Endometrial microvascular endothelial cells (primary cell): ENCODE data around the gene ZNF784. TPM values are rescaled to one million over a fixed set of nuclear protein-coding genes. Genes with fewer than 3 reads are reported as not detected.

Experiments
- in situ Hi-C: cut with HindIII; loops from 2 replicates; pipeline ENCODE4 v1.10.0; 2017; ENCODE audit warnings: low sequenced_read_pairs, low pct_unique_long_range_greater_than_20kb; ENCODE audit errors: inconsistent ontology term
- total RNA-seq: library from RNA; depleted of rRNA; stranded (reverse); fragments of >200 nt; gene quantifications from one replicate; pipeline ENCODE4 v1.2.3, GENCODE V29; 2015; ENCODE audit errors: inconsistent ontology term

ZNF784 gene
- total RNA-seq, 1 donor from 2014 or later: 1.0 TPM

DNA sequence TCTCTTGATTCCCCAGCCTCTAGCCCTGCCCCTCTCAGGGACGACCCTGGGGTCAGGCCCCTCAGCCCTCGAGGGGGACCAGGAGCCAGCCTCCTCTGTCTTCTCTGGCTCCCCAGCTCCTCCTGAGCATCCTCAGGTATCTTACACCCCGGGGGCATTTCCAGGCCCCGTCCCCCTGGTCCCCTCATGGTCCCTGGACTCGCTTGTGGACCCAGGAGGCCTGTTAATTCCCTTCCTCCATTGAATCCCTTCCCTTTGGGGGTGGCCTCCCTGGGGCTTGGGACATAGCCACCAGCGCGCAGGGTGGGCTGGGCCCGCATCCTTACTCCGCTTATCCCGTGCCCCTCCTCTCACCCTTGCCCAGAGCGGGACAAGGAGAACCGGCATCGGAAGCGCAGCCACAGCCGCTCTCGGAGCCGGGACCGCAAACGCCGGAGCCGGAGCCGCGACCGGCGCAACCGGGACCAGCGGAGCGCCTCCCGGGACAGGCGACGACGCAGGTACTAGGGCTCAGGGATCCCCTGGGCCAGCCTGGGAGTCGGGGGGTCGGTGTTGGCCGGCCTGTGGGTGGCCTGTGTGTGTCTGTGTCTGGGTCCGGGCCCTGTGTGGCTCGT, 34.6 kb upstream of the ZNF784 start:
- in situ Hi-C loops: no loop called here

DNA sequence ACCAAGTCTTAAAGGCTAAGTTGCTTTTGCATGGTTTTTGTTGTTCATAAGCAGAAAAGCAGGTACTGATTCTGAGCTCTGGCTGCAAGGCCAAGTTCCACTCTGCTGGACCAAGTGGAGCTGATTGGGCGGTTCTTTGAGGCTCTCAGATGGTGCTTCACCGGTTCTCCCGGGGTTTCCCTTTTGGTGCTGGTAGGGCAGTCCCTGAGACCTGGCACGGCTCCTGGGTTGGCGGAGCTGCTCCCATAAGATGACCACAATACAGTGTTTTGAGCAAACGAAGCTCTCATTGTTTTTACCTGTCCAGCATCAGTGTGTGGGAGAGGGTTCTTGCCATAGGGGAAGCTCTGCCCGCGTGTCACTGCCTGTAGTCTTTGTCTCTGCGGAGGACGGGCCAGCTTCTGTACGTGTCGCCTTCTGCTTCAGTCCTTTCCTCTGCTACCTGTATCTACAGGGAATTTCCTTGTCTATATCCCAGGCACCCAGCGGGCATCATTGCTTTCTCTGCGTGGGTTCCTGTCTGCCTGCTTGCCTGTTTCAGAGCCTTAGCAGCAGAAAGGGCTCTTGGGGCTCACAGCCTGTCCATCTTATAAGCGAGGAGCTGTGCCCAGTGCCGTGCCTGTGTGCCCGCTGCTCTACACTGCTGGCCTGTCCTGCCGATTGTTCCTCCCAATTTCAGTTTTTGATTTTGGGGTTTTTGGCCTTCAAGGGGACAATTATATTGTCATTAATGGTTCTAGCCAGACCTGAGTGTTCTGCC, 32.8 kb upstream of the ZNF784 start:
- in situ Hi-C loops: no loop called here

DNA sequence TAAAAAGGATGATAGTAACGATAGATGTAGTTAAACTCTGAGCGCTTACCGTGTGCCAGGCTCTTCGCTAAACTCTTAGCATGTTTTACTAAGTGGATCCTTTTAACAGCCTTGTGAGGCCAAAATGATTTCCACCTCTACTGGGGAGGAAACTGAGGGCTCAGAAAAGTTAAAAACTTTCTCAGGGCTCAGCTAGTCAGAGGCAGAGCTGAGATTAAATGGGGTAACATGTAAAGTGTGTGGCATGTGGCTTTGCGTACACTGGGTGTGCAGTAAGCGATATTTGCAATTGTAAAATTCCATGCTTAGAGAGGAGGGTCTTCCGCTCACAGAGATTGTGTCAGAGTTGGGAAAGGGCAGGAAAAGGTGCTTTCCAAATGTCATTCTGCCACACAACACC, 32.2 kb upstream of the ZNF784 start:
- in situ Hi-C loops: no loop called here

- in situ Hi-C loops: no loop called here
Measured at GRCh38 chr19:55655648-55656040, 31.3 kb upstream of the ZNF784 start.

- in situ Hi-C loops: no loop called here
Measured at GRCh38 chr19:55654868-55655647, 30.7 kb upstream of the ZNF784 start, which contains the start of gene U2AF2. Gene U2AF2, plus strand, starts transcription at chr19:55655035. Its CDS starts 70 bp downstream, at chr19:55655105.

DNA sequence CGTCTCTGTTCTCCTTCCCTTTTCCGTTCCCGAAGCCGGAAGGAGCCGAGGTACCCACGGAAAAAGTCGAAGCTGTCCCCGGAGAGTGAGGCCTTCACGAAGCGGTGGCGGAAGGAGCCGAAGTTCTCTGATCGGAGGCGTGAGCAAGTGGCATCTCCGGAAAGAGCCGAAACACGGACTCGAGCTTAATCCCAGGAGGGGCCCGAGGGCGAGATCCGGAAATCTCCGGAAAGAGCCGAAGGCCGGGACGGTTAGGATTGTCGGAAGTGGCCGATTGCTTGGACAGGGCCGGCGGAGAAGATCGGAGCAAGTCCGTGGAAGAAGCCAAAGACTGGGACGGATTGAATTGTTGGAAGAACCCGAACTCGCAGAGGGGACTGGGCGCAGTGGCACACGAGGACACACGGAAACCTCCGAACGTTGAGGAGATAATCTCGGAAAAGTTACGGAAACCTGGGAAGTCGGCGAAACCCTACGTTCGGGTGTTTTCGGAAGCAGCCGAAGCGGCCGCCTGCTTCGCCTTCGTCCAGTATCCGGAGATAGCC, 30.0 kb upstream of the ZNF784 start:
- in situ Hi-C loops: no loop called here

GRCh38 chr19:55653651-55654322, 29.4 kb upstream of the ZNF784 start:
- in situ Hi-C loops: no loop called here

- in situ Hi-C loops: no loop called here
Measured at GRCh38 chr19:55652311-55653128, 28.2 kb upstream of the ZNF784 start.

- in situ Hi-C loops: no loop called here
Measured at GRCh38 chr19:55651236-55651635, 26.9 kb upstream of the ZNF784 start.

GRCh38 chr19:55650602-55651230, 26.4 kb upstream of the ZNF784 start:
- in situ Hi-C loops: no loop called here

DNA sequence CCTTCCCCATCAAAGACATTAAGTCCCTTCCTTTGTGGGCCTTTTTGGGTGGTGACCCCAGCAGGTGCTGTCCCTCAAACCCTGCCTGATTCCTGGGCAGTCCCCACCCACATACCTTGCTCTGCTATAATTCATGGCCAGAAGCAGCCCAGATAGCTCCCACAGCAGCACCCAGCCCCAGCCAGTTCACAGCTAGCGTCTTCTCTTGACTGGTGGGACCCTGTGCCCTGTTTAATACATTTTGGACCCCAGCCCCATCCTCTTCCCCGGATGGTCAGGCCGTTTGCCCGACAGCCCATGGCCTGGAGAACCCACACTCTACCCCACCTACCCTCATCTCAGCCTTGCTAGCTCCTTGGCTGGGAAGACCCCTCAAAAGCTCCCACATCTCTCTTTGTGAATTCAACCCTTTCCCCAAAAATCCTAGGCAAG, 25.8 kb upstream of the ZNF784 start:
- in situ Hi-C loops: no loop called here

- in situ Hi-C loops: no loop called here
Measured at GRCh38 chr19:55649268-55650125, 25.1 kb upstream of the ZNF784 start.

GRCh38 chr19:55648585-55649267, 24.4 kb upstream of the ZNF784 start:
- in situ Hi-C loops: no loop called here

DNA sequence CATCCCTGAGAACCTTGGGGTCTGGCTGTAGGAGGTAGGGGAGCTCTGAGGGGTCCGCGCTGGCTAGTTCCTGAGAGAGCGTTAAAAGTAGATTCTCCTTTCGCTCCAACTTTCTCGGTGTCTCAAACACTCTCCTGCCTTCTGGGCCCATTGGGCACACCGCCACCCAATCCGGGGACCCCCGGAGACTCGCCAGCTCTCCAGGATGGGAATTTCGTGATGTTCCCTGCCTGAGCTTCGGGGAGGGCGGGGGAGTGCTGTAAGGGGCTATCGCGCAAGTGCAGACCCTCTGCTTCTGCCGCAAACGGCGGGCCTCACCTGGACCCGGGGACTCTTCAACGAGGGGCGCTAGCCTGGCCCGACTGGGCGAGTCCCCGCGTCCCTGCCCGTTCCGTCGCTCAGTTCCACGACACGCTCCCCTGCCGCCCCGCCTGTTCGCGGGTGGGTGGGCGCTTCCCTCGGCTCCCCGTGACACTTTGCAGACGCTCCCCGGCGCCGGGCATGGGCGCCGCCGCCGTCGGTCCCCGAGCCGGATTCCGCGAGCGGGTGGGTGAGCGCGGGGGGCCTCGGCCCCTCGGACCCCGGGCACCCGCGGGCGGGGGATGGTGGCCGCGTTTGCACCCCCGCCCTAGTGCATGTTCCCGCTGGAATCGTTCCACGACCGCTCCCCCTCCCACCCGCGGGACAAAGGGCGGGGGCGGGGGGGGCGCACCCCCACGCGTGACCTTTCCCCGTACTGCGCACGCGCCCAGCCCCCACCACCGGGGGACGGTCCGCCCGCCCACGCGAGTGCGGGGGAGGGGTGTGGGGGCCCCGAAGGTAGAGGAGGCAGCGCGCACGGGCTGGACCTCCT, 23.6 kb upstream of the ZNF784 start, which contains the start of gene CCDC106:
TSS of gene CCDC106 (plus strand) at position 481 of the 853 bp plus-strand sequence. CDS start 835 bp downstream, outside the sequence.
- in situ Hi-C loops: no loop called here
